Amniotic epithelial cell (primary cell): ENCODE results near the gene CSNK2A2.

Experiments used
- DNase-seq: peaks from one replicate; pipeline ENCODE4 v3.0.0-alpha.2; 2010; ENCODE audit warnings: low read depth

The CSNK2A2 gene

DNA sequence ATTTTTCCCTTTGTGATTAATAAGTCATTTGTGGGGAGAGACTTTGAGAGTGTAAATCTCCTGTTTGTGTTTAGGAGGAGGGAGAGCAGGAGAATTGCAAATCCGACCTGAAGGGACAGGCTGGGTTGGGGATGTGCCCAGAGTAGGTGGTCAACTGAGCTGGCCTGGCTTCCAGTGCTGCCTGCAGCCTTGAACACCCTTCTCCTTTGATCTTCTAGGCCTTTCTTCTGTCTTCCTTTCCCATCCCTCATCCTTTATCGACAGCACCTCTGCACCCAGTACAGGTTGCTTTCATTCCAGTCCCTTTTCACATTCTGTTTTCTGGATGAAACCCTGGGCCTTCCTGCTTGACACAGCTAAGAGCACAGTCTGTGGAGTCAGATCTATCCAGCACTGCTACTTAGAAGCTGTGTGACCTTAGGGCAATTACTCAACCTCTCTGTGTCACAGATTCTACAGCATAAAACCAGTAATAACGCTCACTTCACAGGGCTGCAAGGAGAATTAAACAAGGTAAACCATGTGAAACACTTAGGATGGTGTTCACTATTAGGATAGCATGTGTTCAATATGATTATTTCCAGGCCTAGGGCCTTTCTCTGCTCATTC lies 1.0 kb upstream of the CSNK2A2 start:
- DNase-seq, result no peak

GRCh38 chr16:58197314-58198012 lies 443 bp downstream of the CSNK2A2 start:
- no peak for DNase-seq

DNA sequence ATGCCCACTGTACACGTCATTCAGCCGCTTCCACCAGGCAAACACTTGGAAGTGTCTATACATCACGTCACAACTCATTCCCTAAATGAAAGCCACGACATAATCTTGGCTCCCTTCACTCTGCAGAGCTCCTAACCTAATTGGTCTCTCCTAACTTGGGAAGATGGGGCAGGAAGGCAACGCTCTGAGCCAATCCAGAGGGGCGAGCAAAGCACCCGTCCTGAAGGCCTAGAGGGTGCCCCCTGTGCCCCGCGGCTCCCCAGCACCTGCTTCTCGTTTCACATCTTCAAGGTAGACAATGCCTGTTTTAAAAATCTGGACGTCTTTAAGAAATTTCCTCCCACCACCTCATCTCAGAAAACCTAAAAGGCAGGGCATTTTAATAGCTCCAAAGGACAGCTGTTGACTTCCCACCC lies 1.0 kb downstream of the CSNK2A2 start:
- peak; percentile 33 for DNase-seq

DNA sequence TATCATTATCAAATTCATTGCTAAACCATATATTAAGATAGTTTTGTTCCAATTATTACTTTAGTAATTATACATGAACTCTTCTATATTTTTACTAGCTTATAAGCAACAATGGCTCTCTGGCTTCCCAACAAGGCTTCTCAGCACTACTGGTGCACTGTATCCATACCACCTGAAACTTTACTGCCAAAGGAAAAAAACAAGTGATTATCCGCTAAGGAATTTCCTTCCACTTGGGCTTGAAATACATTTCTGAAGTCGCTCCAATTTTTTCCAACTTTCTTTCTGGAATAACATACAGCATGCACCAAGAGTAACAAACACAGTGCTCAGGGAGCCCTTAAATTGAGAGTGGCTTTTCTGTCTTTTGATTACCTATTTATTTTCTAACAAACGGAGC lies 2.1 kb downstream of the CSNK2A2 start:
- no peak for DNase-seq

GRCh38 chr16:58195344-58195743 lies 2.6 kb downstream of the CSNK2A2 start:
- DNase-seq, result no peak

DNA sequence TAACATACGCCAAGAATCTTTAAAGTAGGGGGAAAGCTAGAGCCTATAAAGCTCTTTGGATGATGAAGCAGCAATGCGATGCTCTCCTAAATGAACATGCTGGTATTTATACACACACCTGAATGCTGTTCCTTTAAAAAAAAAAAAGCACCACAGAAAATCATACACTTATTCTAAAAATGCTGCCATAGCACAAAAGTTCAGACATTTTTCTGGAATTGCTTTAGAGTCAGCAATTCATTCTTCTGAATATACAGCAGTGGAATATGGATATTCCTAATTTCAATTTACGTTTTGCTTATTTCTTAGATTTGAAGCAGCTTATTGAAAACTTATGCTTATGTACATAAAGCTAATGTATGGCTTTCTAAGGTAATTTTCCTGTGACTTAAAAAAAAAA lies 3.1 kb downstream of the CSNK2A2 start:
- no peak for DNase-seq

DNA sequence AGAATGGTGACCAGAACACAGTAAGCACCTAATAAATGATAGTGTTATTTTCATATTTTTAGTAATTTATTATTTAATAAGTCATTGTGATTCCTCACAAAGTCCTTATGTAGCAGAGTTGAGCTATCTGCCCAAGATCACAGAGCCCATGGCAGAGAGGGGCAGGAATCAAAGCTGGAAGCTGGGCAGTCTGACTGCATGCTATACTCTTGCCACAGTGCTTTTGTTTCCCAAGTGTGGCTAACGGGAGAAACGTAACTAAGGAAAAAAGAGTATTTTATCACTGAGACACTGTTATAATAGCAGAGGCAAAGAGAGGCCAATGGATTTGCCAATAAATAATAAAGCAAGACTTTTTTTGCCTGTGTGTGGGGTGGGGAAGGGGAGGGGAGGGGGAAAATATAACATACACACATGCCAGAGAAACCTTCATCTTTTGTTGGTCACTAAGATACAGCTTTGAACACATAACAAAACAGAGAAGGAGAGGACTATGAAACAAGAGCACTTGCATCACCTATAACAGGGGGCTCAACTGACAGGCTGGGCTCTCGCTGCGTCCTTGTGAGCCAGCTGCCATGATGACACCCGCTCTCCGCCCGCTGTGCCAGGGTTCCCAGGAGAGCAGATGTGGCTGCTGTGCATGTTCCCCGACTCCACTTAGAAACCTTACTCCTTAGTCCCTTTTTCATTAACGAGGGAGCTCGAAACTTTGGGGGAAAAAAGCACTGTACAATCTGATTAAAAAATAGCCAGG lies 10.1 kb downstream of the CSNK2A2 start:
- no peak for DNase-seq

GRCh38 chr16:58187092-58187491 lies 10.8 kb downstream of the CSNK2A2 start:
- DNase-seq, result no peak

- DNase-seq, result no peak
These were observed 11.5 kb downstream of the CSNK2A2 start for GRCh38 chr16:58186176-58186944.

GRCh38 chr16:58177353-58177710 lies 20.6 kb downstream of the CSNK2A2 start:
- DNase-seq, result no peak

GRCh38 chr16:58176608-58177352 lies 21.1 kb downstream of the CSNK2A2 start:
- no peak for DNase-seq

- DNase-seq, result no peak
These were observed 27.7 kb downstream of the CSNK2A2 start for GRCh38 chr16:58170223-58170622.

- DNase-seq, result no peak
These were observed 37.1 kb downstream of the CSNK2A2 start for GRCh38 chr16:58160855-58161254.

- no peak for DNase-seq
These were observed 39.2 kb downstream of the CSNK2A2 start for GRCh38 chr16:58158725-58159124.

GRCh38 chr16:58157951-58158540 lies 39.9 kb downstream of the CSNK2A2 start:
- no peak for DNase-seq

- DNase-seq, result no peak
These were observed 40.7 kb downstream of the CSNK2A2 start for GRCh38 chr16:58157239-58157638.

DNA sequence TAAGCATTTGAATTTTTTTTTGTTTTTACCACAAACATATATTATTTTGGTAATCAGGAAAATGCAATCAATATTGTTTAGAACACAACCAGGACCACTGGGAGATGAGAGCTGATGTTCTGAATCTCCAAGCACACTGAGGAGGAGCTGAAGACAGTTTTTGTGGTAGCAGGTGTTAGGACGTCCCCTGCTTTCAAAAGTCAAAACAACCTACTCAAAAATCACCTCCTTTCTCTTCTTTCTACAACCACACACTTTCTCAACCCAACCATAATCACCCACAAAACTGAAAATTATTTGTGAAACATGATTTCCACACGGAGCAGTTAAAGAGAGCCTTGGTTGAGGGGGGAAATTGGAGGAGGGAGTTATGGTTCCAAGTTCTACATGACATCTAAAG lies 42.1 kb downstream of the CSNK2A2 start:
- no peak for DNase-seq

GRCh38 chr16:58154345-58154744 lies 43.6 kb downstream of the CSNK2A2 start:
- no peak for DNase-seq

DNA sequence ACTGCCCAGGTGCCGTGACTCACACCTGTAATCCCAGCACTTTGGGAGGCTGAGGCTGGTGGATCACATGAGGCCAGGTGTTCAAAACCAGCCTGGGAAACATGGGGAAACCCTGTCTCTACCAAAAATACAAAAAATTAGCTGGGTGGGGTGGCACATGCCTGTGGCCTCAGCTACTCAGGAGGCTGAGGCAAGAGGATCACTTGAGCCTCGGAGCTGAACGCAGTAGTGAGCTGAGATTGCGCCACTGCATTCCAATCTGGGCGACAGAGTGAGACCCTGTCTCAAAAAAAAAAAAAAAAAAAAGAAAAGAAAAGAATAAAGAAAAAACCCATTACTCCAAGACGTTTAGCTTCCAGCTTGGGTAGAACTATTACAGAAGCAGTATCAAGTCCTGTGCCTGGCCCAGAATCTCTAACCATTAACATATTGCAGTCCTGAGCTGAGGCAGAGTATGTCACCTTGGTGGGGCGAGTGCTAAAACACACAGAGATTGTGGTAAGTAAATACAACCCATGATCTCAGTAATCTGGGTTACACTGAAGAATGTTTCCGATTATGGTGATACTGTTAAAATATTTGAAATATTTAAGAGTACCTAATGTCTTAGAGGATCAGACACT lies 45.5 kb downstream of the CSNK2A2 start:
- no peak for DNase-seq

- DNase-seq, result no peak
These were observed 49.4 kb downstream of the CSNK2A2 start for GRCh38 chr16:58148526-58148925.

- DNase-seq, result no peak
These were observed 49.8 kb downstream of the CSNK2A2 start for GRCh38 chr16:58148099-58148498.
